Choroid plexus epithelial cell (primary cell): Measurements from ENCODE around the gene GALK2.
A peak's percentile ranks its signal among the peaks of the same experiment; 100 is the strongest.
"Not testable (repeated sequence)": the region's sequence is repeated elsewhere in the genome, so short reads cannot be mapped to it uniquely, and the experiment has no call there.

Experiments
- DNase-seq: peaks from one replicate; pipeline ENCODE4 v3.0.0-alpha.2; 2010; ENCODE audit warnings: low read depth
- H3K4me3 ChIP-seq: 2 replicates; pipeline ENCODE4 v1.5.1; 2011; ENCODE audit warnings: low read depth, mild to moderate bottlenecking, control low read depth, low read length, moderate library complexity
- CTCF ChIP-seq: conservative IDR thresholded peaks from 2 replicates; pipeline ENCODE4 v1.5.1; 2011; ENCODE audit warnings: low read depth, mild to moderate bottlenecking, control low read depth, inconsistent platforms, low read length, moderate library complexity

The GALK2 gene

GRCh38 chr15:49190586-49190985 lies 20.5 kb downstream of the GALK2 start:
- H3K4me3 ChIP-seq = no peak overlapping the region
- DNase-seq = no peak
- no peak for TF ChIP-seq CTCF

GRCh38 chr15:49191892-49192291 lies 21.8 kb downstream of the GALK2 start:
- DNase-seq = no peak
- H3K4me3 ChIP-seq = no peak overlapping the region
- TF ChIP-seq CTCF = no peak

GRCh38 chr15:49196856-49197255 lies 26.8 kb downstream of the GALK2 start:
- no peak for TF ChIP-seq CTCF

GRCh38 chr15:49199666-49200065 lies 29.6 kb downstream of the GALK2 start:
- DNase-seq = peak; percentile 35
- no peak overlapping the region for H3K4me3 ChIP-seq
- TF ChIP-seq CTCF = no peak

More at GRCh38 chr15:49196856-49197255, 26.8 kb downstream of the GALK2 start:
- no peak overlapping the region for H3K4me3 ChIP-seq
- no peak for DNase-seq

GRCh38 chr15:49200347-49200746 lies 30.3 kb downstream of the GALK2 start:
- H3K4me3 ChIP-seq = no peak overlapping the region
- no peak for TF ChIP-seq CTCF

GRCh38 chr15:49208102-49208501 lies 38.1 kb downstream of the GALK2 start:
- H3K4me3 ChIP-seq, DNase-seq: not testable (repeated sequence)

More at GRCh38 chr15:49200347-49200746, 30.3 kb downstream of the GALK2 start:
- DNase-seq = no peak

GRCh38 chr15:49212897-49213296 lies 42.9 kb downstream of the GALK2 start:
- no peak for TF ChIP-seq CTCF
- no peak for DNase-seq
- no peak overlapping the region for H3K4me3 ChIP-seq
